Effector CD4-positive, alpha-beta T cell (primary cell): ENCODE results near the gene AMPD2.

Experiments
- DNase-seq: peaks from one replicate; pipeline ENCODE4 v3.0.0-alpha.2; 2020
- total RNA-seq: gene quantifications from one replicate; lab custom pipeline; 2026; lab: John Stamatoyannopoulos, UW

The AMPD2 gene
- total RNA-seq: 105 reads per million, percentile 83 among the genes with 10 or more reads in this experiment

GRCh38 chr1:109619576-109620400 is at the start of gene AMPD2, which contains the start of gene GNAT2:
Gene AMPD2, plus strand, starts transcription at chr1:109619837. Its CDS starts 1,339 bp downstream, at chr1:109621176.
Gene GNAT2, minus strand, starts transcription at chr1:109619616. Its CDS starts 6,746 bp downstream, at chr1:109612870.
- DNase-seq: peak; percentile 62

- DNase-seq: no peak
Measured at GRCh38 chr1:109570414-109570813, 49.2 kb upstream of the AMPD2 start.

GRCh38 chr1:109573785-109574184 is 45.9 kb upstream of the AMPD2 start:
- no peak for DNase-seq

- no peak for DNase-seq
Measured at GRCh38 chr1:109578947-109579443, 40.6 kb upstream of the AMPD2 start.

GRCh38 chr1:109579491-109579890 is 40.1 kb upstream of the AMPD2 start:
- no peak for DNase-seq

- no peak for DNase-seq
Measured at GRCh38 chr1:109582021-109582420, 37.6 kb upstream of the AMPD2 start.

GRCh38 chr1:109584766-109585165 is 34.9 kb upstream of the AMPD2 start:
- DNase-seq: no peak

- DNase-seq: no peak
Measured at GRCh38 chr1:109586055-109586454, 33.6 kb upstream of the AMPD2 start.

GRCh38 chr1:109589177-109589576 is 30.5 kb upstream of the AMPD2 start:
- DNase-seq: no peak

GRCh38 chr1:109589679-109590078 is 30.0 kb upstream of the AMPD2 start:
- no peak for DNase-seq

- DNase-seq: no peak
Measured at GRCh38 chr1:109592916-109593315, 26.7 kb upstream of the AMPD2 start.

GRCh38 chr1:109595531-109595930 is 24.1 kb upstream of the AMPD2 start:
- DNase-seq: no peak

- DNase-seq: no peak
Measured at GRCh38 chr1:109598156-109598555, 21.5 kb upstream of the AMPD2 start.

GRCh38 chr1:109598655-109599054 is 21.0 kb upstream of the AMPD2 start:
- no peak for DNase-seq

- no peak for DNase-seq
Measured at GRCh38 chr1:109603229-109603628, 16.4 kb upstream of the AMPD2 start.

GRCh38 chr1:109605381-109605780 is 14.3 kb upstream of the AMPD2 start:
- no peak for DNase-seq

GRCh38 chr1:109609881-109610280 is 9.8 kb upstream of the AMPD2 start:
- DNase-seq: no peak

- no peak for DNase-seq
Measured at GRCh38 chr1:109610609-109611307, 8.9 kb upstream of the AMPD2 start.

GRCh38 chr1:109611308-109611990 is 8.2 kb upstream of the AMPD2 start:
- DNase-seq: no peak

- DNase-seq: no peak
Measured at GRCh38 chr1:109613361-109614147, 6.1 kb upstream of the AMPD2 start.

- DNase-seq: no peak
Measured at GRCh38 chr1:109615879-109616278, 3.8 kb upstream of the AMPD2 start.

GRCh38 chr1:109616391-109616790 is 3.2 kb upstream of the AMPD2 start:
- DNase-seq: no peak
